Measurements from ENCODE around the gene IGF1. TPM values are rescaled to one million over a fixed set of nuclear protein-coding genes. Genes with fewer than 3 reads are reported as not detected.

Gene IGF1
- total and polyA plus RNA-seq, 10 of the 15 experiments (the other 5 are each of a cell fraction or from before 2014, with no cell fraction given) = 2.4 to 9.2 (median 3.5) TPM

DNA sequence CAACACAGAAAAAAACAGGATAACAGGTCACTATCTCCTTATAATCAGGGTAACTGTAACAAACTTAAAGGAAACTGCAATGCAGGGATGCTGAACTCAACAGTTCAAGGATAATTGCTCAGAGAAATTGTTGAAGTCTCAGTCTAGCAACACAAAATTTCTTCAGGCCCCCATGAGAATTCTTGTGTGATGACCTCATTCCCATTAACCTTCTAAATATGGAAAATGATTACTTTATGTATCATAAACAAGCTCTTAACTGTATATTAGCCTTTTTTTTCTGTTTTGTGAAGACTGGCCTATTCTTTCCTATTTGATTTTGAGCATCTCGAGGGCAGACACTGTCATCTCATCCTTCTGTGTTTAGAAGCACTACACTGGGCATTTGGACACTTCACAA, 47.1 kb downstream of the IGF1 start (continued):
- TF ChIP-seq FOS (IDR thresholded peaks at IDR 0.05; ENCODE audit: borderline replicate concordance, extremely low read depth, insufficient read length) (no peak), SIN3A (IDR thresholded peaks at IDR 0.05; ENCODE audit: low read depth, low read length) (no peak), SMC3 (IDR thresholded peaks at IDR 0.05; ENCODE audit: borderline replicate concordance, low read length) (no peak), MYC (IDR thresholded peaks at IDR 0.05; ENCODE audit: insufficient read depth, insufficient read length, insufficient replicate concordance, low read length, severe bottlenecking) (no peak), ESRRA (IDR thresholded peaks at IDR 0.05; ENCODE audit: low read length) (no peak), NFYB (IDR thresholded peaks at IDR 0.05; ENCODE audit: insufficient read depth, low read depth, low read length) (no peak), BMI1 (IDR thresholded peaks at IDR 0.05; ENCODE audit: borderline replicate concordance) (no peak)
- TF ChIP-seq, protein P1, sequence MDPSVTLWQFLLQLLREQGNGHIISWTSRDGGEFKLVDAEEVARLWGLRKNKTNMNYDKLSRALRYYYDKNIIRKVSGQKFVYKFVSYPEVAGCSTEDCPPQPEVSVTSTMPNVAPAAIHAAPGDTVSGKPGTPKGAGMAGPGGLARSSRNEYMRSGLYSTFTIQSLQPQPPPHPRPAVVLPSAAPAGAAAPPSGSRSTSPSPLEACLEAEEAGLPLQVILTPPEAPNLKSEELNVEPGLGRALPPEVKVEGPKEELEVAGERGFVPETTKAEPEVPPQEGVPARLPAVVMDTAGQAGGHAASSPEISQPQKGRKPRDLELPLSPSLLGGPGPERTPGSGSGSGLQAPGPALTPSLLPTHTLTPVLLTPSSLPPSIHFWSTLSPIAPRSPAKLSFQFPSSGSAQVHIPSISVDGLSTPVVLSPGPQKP (IDR thresholded peaks at IDR 0.05; ENCODE audit: low read depth, low read length) = no peak
- TF ChIP-seq, protein P2, sequence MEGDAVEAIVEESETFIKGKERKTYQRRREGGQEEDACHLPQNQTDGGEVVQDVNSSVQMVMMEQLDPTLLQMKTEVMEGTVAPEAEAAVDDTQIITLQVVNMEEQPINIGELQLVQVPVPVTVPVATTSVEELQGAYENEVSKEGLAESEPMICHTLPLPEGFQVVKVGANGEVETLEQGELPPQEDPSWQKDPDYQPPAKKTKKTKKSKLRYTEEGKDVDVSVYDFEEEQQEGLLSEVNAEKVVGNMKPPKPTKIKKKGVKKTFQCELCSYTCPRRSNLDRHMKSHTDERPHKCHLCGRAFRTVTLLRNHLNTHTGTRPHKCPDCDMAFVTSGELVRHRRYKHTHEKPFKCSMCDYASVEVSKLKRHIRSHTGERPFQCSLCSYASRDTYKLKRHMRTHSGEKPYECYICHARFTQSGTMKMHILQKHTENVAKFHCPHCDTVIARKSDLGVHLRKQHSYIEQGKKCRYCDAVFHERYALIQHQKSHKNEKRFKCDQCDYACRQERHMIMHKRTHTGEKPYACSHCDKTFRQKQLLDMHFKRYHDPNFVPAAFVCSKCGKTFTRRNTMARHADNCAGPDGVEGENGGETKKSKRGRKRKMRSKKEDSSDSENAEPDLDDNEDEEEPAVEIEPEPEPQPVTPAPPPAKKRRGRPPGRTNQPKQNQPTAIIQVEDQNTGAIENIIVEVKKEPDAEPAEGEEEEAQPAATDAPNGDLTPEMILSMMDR (IDR thresholded peaks at IDR 0.05 in 2 of 3, conservative IDR thresholded peaks at IDR 0.05 in 1 of 3; ENCODE audit: control insufficient read depth in 2 of 3, extremely low read depth in 1 of 3, insufficient read depth in 1 of 3, low read depth in 3 of 3, low read length in 3 of 3) = no peak

DNA sequence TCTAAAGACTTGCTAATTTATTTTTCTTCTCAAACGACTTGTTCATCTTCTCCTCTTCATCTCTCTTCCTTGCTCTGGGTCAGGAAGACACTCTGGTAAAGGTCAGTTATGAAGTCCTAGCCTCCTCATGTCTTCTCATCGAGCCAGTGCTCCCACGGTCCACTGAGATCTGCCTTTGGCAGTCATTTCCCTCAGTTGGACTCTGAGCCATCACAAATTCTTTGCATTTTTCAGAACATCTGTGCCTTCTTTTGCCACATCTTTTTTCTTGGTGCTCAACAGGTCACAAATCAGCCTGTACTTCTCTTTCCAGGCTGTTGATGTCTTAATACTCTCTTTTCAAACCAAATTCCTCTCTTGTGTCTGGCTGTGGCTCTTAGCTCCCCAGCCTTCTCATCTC, 49.7 kb downstream of the IGF1 start:
- H4K20me1 ChIP-seq (ENCODE audit: control insufficient read depth, insufficient read depth) = no peaks in the 10 kb centered on the region
- no peak for ATAC-seq
- intact Hi-C loops (cut with micrococcal nuclease; ENCODE audit: unreplicated experiment) (no loop called here), in situ Hi-C loops (cut with MboI) (no loop called here)
- H3K79me2 ChIP-seq (ENCODE audit: control insufficient read depth, insufficient read depth, low read length) = no peaks in the 10 kb centered on the region
- ChIA-PET POLR2A (no interaction called here), RAD21 (ENCODE audit: unreplicated experiment) (no interaction called here), CTCF (interaction anchor here (1.6 kb wide), 1 partner anchor 10 kb away, joined by 5 read pairs; no protein-coding TSS in a partner anchor), SMC1A (ENCODE audit: uncharacterized antibody, unreplicated experiment) (interaction anchor here (1.1 to 1.7 kb wide), 3 partner anchors 9 to 40 kb away, joined by 4 to 5 read pairs (median 4); no protein-coding TSS in a partner anchor)
- WGBS (ENCODE audit: insufficient coverage, insufficient replicate concordance, low lambda C conversion rate, missing lambda C conversion rate) = 28% methylated on average over 3 of the region's 3 CpGs
- no peak for DNase-seq (ENCODE audit: low read depth, low spot score)
- FAIRE-seq = no peak
- H3K9ac ChIP-seq (ENCODE audit: control insufficient read depth, insufficient read depth, low read length) = no peak overlapping the region
- no peaks in the 10 kb centered on the region for H3K4me1 ChIP-seq (ENCODE audit: control insufficient read depth, insufficient read depth, low read length)
- no peak overlapping the region for H2AFZ ChIP-seq (ENCODE audit: control insufficient read depth, low read depth, low read length)
- H3K9me3 ChIP-seq (replicated peaks; ENCODE audit: control insufficient read depth, insufficient read depth, low read length) = no peaks in the 10 kb centered on the region
- H3K4me3 ChIP-seq = no peak overlapping the region
- no peak overlapping the region for H3K27ac ChIP-seq (ENCODE audit: control insufficient read depth, insufficient read depth)
- no peaks in the 10 kb centered on the region for H3K36me3 ChIP-seq (ENCODE audit: control insufficient read depth in 2 of 2, insufficient read depth in 2 of 2, low read length in 1 of 2)
- no TSS peak for BruUV-seq (replicated peaks)
- H3K4me2 ChIP-seq (ENCODE audit: control insufficient read depth, insufficient read depth) = no peak overlapping the region
- H3K27me3 ChIP-seq (replicated peaks in 1 of 2; ENCODE audit: control insufficient read depth in 2 of 2, insufficient read depth in 2 of 2, low read length in 1 of 2) = no peaks in the 10 kb centered on the region
- no peak for TF ChIP-seq ETV6 (conservative IDR thresholded peaks at IDR 0.05 in 1 of 2, IDR thresholded peaks at IDR 0.05 in 1 of 2; ENCODE audit: borderline replicate concordance in 1 of 2, low read depth in 1 of 2)
- no peak for TF ChIP-seq SREBF1 (IDR thresholded peaks at IDR 0.05; ENCODE audit: low read length)
- TF ChIP-seq NR2C1 (IDR thresholded peaks at IDR 0.05) = no peak
- TF ChIP-seq, protein P3, sequence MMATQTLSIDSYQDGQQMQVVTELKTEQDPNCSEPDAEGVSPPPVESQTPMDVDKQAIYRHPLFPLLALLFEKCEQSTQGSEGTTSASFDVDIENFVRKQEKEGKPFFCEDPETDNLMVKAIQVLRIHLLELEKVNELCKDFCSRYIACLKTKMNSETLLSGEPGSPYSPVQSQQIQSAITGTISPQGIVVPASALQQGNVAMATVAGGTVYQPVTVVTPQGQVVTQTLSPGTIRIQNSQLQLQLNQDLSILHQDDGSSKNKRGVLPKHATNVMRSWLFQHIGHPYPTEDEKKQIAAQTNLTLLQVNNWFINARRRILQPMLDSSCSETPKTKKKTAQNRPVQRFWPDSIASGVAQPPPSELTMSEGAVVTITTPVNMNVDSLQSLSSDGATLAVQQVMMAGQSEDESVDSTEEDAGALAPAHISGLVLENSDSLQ (IDR thresholded peaks at IDR 0.05) = no peak
- no peak for TF ChIP-seq MTA2 (IDR thresholded peaks at IDR 0.05; ENCODE audit: low read depth)
- TF ChIP-seq, protein P4, sequence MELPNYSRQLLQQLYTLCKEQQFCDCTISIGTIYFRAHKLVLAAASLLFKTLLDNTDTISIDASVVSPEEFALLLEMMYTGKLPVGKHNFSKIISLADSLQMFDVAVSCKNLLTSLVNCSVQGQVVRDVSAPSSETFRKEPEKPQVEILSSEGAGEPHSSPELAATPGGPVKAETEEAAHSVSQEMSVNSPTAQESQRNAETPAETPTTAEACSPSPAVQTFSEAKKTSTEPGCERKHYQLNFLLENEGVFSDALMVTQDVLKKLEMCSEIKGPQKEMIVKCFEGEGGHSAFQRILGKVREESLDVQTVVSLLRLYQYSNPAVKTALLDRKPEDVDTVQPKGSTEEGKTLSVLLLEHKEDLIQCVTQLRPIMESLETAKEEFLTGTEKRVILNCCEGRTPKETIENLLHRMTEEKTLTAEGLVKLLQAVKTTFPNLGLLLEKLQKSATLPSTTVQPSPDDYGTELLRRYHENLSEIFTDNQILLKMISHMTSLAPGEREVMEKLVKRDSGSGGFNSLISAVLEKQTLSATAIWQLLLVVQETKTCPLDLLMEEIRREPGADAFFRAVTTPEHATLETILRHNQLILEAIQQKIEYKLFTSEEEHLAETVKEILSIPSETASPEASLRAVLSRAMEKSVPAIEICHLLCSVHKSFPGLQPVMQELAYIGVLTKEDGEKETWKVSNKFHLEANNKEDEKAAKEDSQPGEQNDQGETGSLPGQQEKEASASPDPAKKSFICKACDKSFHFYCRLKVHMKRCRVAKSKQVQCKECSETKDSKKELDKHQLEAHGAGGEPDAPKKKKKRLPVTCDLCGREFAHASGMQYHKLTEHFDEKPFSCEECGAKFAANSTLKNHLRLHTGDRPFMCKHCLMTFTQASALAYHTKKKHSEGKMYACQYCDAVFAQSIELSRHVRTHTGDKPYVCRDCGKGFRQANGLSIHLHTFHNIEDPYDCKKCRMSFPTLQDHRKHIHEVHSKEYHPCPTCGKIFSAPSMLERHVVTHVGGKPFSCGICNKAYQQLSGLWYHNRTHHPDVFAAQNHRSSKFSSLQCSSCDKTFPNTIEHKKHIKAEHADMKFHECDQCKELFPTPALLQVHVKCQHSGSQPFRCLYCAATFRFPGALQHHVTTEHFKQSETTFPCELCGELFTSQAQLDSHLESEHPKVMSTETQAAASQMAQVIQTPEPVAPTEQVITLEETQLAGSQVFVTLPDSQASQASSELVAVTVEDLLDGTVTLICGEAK (IDR thresholded peaks at IDR 0.05; ENCODE audit: borderline replicate concordance) = no peak
